GM23248 (cell line): ENCODE results near the gene KDM2A.

Experiments
- EZH2 ChIP-seq: fragments of 200-600 bp; sonication (generic); IDR thresholded peaks from 2 replicates; pipeline ENCODE4 v1.6.1; 2018; ENCODE audit warnings: antibody characterized with exemption, mild to moderate bottlenecking; ENCODE audit not compliant: insufficient read depth, poor library complexity, severe bottlenecking
- EZH2phosphoT487 ChIP-seq: fragments of 200-600 bp; sonication (generic); IDR thresholded peaks from 2 replicates; pipeline ENCODE4 v1.6.1; 2018; ENCODE audit warnings: antibody characterized with exemption, moderate library complexity, mild to moderate bottlenecking, low read depth; ENCODE audit not compliant: insufficient read depth

GRCh38 chr11:67099831-67100324 lies 19.2 kb upstream of the KDM2A start:
- TF ChIP-seq EZH2, result no peak
- TF ChIP-seq EZH2phosphoT487, result no peak
